ENCODE measurements around the gene VRK1.
"Not testable (repeated sequence)": the region's sequence is repeated elsewhere in the genome, so short reads cannot be mapped to it uniquely, and the experiment has no call there.

Gene VRK1, protein sequence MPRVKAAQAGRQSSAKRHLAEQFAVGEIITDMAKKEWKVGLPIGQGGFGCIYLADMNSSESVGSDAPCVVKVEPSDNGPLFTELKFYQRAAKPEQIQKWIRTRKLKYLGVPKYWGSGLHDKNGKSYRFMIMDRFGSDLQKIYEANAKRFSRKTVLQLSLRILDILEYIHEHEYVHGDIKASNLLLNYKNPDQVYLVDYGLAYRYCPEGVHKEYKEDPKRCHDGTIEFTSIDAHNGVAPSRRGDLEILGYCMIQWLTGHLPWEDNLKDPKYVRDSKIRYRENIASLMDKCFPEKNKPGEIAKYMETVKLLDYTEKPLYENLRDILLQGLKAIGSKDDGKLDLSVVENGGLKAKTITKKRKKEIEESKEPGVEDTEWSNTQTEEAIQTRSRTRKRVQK

DNA sequence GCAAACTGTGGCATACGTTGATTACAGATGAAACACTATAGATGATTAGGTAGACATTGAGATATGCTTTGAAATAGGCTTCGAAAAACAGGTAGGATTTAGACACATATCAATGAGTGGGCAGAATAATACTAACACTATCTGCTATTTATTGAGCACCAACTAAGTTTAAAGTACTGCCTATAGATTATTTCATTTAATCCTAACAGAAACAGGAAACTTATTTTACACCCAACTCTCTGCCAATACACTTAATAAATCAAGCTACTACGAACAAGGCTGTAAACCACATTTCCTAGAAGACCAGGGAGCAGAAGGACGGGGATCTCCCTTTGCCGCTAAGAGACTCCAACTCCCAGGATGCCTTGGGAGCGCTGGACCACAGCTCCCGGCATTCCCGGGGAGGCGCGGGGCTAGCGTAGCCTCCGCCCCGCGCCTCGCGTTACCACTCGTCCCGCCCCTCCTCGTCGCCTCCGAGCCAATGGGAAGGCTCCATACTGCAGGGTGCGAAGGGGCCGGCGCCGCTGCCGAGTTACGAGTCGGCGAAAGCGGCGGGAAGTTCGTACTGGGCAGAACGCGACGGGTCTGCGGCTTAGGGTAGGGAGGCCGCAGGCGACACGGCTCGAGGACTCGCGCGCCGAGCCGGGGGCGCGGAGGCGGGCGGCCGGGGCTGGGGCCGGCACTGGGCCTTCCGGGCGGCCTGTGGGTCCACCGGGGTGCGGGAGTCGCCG lies at the start of gene VRK1:
TSS of gene VRK1 (plus strand) at position 532 of the 731 bp plus-strand sequence. CDS start 36,090 bp downstream, outside the sequence.
- peak; percentile 89 for DNase-seq (ENCODE audit: low read depth in 2 of 2)

DNA sequence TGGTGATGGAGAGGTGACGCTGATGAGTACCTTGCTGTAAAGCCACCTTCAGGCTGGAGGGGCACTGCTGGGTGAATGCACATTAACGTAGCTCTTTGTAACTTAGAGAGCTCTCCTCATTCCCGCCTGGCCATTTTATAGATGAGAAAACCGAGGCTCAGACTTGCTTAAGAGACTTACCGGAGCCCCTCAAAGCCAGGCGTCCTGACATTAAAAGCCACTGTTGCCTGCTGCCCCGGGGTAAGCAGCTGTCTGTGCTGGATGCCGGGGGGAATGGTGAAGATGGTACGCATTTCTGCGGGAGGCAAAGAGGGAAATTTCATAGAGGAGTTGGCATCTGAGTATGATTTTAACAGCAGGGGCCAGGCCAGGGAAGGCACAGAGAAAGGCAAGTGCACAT lies 49.6 kb upstream of the VRK1 start:
- DNase-seq (ENCODE audit: low read depth in 2 of 2), result no peak

DNA sequence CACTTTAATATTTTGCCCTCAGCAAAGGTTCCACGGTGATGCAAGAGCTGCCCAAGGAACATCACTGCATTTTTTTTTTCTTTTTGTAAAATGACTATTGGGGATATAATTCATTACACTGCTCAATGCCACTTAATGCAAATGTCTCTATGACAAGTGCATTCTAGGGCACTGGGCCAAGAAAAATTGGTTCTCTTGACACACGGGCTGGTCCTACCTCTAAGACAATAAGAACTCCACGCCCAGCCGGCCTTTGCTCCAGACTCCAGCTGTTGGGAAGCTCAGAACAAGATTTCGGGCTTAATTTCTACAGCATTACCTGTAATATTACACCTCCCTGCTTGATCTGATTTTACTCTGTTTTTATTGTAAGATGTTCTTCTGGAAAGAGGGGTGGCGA lies 48.8 kb upstream of the VRK1 start:
- no peak for DNase-seq (ENCODE audit: low read depth in 2 of 2)

DNA sequence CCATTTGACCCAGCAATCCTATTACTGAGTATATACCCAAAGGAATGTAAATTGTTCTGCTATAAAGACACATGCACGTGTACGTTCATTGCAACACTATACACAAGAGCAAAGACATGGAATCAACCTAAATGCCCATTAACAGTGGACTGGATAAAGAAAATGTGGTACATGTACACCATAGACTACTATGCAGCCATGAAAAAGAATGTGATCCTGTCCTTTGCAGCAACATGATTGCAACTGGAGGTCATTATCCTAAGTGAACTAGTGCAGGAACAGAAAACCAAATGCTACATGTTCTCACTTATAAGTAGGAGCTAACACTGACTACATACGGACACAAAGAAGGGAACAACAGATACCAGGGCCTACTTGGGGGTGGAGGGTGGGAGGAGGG lies 45.7 kb upstream of the VRK1 start:
- DNase-seq (ENCODE audit: low read depth in 2 of 2), result no peak

DNA sequence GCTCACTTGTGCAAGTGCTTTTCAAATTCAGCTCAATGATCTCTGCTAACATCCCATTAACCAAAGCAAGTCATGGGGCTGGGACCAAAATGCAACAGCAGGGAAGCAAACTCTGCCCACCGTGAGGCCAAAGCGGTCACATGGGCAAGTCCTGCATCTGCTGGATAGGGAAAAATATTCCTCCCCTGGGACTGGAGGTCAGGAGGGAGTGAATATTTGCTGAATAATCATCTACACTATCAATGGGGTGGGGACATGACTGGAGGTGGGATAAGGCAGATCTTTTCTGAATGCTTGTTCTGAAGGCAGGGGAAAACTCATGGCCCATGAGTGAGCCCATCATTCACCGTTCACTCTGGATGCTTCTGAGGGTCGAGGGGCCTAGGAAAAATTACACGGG lies 45.1 kb upstream of the VRK1 start:
- DNase-seq (ENCODE audit: low read depth in 2 of 2), result no peak

DNA sequence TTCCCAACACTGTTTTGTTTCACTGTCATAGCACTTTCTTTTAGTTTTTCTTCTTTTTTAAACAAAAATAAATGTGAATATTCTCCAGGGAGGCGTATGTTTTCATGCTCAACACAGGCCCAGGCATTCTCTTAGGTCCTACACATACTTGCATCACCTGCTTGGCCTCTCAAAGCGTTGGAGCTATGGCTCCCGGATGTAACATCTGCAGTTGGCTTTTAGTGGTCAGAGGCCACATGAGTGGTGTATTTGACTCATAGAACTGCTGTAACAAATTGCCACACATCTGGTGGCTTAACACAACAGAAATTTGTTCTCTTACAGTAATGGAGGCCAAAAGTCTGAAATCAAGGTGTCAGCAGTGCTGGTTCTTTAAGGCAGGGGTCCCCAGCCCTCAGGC lies 44.6 kb upstream of the VRK1 start:
- DNase-seq (ENCODE audit: low read depth in 2 of 2), result no peak

DNA sequence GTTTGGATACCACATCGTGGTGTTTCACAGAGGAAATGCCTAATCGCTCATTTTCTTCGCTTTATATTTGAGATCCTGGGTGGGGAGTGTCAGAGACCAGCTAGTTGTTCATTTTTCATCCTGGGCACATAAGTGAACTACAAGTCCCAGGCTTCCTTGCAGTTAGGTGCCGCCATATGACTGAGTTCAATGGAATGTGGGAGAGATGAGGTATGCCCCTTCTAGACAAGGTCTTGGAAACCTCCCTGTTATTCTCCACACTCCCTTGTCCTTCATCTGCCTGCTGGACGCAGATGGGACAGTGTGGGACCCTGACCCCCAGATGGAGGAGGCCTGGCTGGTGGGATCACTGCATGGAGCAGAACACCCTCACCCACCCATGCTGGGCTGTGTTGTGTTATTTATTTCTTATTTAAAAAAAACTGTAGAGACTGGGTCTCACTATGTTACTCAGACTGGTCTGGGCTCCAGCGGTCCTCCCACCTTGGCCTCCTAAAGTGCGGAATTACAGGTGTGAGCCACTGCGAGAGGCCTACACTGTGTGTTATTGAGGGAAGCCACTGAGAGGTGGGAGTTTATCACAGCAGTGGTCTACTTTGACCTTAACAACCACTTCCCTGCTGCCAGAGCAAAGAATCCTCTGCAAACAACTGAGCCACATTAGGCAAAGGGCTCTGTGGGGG lies 42.9 kb upstream of the VRK1 start:
- DNase-seq (ENCODE audit: low read depth in 2 of 2), result no peak

DNA sequence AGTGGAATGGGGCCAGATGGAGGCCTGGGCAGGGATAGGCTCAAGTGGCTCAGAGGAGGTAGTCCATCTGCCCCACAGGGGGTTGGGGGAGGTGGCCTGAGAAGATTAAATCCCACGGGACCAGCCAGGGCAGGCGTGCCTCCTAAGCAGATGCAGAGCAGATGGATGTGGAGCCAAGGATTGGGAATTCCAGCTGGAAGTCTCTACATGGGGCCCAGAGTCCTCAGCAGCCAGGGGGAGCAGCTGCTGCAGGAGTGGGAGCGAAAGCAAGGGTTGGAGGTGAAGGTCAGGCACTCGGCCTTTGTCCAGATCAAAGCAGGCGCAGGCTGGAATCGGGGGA lies 42.4 kb upstream of the VRK1 start:
- DNase-seq (ENCODE audit: low read depth in 2 of 2), result no peak

DNA sequence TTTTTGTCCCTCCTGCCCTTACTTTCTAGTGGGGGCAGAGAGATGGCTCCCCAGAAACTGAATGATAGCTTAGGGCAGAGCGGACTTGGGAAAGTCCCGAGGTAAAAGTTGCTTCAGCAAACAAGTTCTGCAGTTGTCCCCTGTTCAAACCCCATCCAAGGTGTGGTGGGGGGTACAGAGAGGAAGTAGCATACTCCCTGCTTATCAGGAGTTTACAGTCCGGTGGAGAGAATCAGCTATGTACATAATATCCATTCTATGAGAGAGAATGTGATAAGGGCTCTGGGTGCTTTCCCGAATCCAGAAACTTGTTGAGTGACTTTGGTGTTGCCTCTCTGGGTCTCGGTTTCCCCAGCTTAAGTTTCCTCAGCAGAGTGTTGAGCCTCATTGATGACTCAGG lies 40.4 kb upstream of the VRK1 start:
- DNase-seq (ENCODE audit: low read depth in 2 of 2), result no peak

DNA sequence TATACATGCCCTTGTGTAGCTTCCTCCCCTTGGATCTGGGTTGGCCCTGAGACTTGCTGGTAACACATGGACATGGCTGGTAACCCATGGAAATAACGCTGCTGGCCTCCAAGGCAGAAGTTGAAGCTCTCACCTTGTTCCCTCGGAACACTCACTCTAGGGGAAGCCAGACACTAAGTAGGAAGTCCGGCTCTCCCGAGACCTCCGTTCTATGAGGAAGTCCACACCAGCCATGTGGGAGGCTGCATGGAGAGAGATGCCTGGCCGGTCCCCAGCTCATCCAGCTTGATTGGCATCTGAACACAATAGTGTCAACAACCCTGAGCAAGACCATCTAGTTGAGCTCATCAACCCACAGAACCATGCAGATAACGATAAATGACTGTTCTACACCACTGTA lies 39.7 kb upstream of the VRK1 start:
- no peak for DNase-seq (ENCODE audit: low read depth in 2 of 2)

DNA sequence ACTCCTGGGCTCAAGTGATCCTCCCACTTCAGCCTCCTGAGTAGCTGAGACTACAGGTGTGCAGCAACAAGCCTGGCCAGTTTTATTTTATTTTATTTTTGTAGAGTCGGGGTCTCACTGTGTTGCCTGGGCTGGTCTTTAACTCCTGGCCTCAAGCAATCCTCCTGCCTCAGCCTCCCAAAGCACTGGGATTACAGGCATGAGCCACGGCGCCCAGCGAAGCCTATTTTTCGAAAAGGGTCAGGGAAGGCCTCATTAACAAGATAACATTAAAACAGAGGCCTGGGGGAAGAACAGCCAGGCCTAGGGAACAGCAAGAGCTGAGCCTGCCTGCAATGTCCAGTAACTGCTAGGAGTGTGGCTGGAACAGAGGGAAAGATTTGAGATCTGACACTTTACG lies 36.1 kb upstream of the VRK1 start:
- DNase-seq (ENCODE audit: low read depth in 2 of 2), result no peak

DNA sequence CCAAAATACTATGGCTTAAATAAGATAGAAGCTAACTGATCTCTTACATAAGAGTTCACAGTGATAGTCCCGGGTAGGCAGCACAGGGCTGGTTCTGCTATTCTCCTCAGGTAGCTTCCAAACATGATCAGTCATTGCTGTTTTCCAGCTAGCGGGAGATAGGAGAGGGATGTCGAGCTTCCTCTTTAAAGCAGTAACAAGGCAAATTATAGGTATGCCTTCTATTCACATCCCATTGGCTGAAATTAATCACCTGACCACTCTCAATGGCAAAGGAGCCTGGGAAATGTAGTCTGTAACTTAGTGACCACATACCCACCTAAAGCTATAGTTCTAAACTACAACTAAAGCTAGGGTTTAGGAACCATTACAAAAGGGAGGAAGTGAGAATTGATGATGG lies 34.5 kb upstream of the VRK1 start:
- no peak for DNase-seq (ENCODE audit: low read depth in 2 of 2)

DNA sequence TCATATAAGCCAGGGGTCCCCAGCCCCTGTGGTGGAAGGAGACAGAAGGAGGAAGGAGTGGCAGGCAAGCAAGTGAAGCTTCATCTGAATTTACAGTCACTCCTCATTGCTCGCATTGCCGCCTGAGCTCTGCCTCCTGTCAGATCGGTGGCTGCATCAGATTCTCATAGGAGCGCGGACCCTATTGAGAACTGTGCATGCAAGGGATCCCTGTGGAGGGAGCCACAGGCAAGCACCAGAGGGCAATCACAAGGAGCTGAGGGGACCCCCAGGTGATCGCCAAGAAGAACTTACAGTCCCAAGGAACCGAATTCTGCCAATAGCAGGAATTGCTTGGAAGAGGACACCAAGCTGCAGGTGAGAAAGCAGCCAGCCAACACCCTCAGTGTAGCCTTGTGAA lies 33.2 kb upstream of the VRK1 start:
- DNase-seq (ENCODE audit: low read depth in 2 of 2), result no peak

DNA sequence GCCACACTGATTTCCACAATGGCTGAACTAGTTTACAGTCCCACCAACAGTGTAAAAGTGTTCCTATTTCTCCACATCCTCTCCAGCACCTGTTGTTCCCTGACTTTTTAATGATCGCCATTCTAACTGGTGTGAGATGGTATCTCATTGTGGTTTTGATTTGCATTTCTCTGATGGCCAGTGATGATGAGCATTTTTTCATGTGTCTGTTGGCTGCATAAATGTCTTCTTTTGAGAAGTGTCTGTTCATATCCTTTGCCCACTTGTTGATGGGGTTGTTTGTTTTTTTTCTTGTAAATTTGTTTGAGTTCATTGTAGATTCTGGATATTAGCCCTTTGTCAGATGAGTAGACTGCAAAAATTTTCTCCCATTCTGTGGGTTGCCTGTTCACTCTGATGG lies 32.0 kb upstream of the VRK1 start:
- not testable (repeated sequence) for DNase-seq (ENCODE audit: low read depth in 2 of 2)

DNA sequence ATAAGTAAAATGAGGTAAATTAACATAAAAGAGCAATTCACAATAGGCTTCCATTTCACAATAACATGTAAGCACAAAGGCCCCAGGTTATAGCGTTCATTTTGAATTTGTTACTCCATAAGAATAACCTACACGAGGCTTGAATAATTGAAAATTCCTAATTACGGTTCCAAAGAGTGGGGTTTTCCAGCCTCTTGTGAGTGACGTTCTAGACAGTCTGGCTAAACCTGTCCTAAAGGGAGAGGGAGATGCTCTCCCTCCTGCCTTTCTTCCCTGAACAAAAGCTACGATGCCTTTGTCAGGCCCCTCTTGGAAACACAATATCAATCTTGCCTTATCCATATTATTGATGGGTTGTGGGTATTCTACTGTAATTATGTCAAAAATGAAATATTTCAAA lies 24.3 kb upstream of the VRK1 start:
- DNase-seq (ENCODE audit: low read depth in 2 of 2), result no peak

DNA sequence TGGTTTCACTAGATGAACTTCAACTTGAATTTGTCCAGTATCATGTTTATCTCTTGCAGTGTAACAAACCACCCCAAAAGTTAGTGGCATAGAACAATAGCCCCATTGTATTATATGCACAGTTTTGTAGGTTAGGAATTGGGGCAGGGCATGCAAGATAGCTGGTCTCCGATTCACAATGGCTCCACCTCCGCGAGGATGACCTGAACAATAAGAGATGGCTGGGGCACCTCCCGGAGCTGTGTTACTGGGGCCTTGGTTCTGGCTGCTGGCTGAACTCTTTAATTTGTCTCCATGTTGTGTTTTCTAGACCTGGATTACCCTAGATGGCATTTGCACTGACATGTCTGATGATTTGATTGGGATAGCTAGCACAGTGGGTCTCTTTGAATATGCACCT lies 20.4 kb upstream of the VRK1 start:
- no peak for DNase-seq (ENCODE audit: low read depth in 2 of 2)

DNA sequence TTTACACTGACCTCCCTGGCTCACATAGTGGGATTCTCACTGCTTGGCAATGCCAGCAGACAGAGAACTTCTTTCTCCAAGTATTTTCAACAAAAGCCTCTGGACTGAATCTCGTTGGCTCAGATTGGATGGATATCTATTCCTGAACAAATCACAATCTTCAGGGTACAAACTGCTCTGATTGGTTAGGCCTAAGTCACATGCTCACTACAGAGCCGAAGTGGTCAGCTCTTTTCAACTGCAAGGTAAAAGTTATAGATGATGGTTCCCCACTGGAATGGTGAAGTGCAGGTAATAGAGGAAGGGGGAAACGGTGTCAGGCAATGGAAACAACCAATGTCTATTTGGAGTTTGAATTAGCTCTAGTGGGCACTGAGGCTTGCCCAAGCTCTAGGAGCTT lies 16.7 kb upstream of the VRK1 start:
- no peak for DNase-seq (ENCODE audit: low read depth in 2 of 2)

DNA sequence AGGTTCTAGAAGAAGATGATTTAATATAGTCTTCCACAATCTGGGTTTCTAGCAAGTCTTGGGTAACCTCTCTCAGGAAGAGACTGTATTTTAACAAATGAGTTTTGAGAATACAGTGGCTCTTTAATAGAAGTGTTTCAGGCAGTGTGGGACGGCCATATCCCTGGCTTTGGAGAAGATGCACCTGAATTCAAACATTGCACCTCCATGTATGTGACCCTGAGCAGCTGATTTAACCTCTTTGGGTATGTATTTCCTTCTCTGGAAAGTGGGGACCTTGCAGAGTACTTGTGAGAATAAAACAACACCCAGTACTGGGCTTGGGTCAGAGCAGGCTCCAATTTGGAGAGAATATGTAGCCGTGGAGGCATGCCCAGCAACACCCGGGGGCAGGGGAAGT lies 15.8 kb upstream of the VRK1 start:
- no peak for DNase-seq (ENCODE audit: low read depth in 2 of 2)

DNA sequence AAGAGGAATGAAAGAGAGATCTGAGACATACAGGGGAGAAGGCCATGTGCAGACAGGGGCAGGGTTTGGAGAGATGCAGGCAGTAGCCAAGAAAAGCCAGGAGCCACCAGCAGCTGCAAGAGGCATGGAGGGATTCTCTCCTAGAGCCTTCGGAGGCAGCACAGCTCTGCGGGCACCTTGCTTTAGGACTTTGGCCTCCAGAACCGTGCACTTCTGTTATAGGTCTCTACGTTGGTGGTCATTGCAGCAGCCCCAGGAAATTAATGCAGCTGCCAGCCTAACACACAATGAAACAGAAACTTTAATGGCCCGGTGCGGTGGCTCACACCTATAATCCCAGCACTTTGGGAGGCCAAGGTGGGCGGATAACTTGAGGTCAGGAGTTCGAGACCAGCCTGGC lies 14.7 kb upstream of the VRK1 start:
- no peak for DNase-seq (ENCODE audit: low read depth in 2 of 2)

DNA sequence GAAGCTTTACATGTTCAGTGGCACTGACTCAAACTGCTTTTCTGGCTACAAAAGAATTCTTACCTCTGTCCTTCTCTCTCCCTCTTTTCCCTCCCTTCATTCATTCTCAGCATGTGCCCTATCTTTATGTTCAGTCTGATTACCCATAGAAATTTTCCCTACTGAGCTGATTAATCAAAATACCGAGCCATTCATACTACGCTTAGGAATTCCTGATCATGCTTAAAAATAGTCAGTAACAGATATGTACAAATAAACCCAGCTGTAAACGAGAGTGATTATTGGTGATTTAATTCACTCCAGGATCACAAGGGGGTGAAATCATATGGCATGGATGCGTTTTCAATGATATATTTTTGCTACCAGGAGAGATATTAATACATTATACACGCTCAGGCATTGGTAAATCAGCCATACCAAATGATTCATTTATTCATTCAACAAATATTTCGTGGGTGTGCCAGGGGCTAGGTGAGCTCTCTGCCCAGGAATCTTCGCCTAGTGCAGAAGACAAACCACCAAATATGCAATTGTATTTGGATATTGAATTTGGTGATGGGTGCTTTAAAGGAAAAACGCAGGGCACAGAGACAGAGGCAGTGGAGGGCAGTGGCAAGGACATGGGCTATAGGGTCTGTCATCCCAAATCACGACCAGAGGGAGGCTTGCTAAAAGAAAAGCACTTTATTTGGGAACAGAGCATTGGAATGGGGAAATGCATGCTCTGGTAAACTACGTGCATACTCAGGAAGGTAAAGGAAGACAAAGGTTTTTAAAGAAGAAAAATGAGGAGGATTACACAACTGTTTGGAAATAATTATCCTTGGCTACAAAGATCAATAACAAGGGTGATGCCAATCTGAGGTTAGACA lies 13.9 kb upstream of the VRK1 start:
- DNase-seq (ENCODE audit: low read depth in 2 of 2), result no peak

DNA sequence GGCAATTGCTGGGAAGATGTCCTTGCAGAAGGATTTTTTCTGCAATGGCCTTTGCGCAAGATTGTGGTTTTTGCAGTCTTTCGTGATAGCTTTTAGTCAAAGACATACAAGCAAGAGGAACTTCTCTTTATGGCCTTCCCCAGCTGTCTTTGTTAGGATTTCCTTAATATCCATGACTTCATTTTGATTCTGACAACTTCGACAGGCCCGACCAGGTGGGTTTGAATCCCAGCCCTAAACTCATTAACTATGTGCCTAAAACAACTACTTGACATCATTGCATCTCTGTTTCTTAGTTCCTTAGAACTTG lies 13.3 kb upstream of the VRK1 start:
- no peak for DNase-seq (ENCODE audit: low read depth in 2 of 2)

DNA sequence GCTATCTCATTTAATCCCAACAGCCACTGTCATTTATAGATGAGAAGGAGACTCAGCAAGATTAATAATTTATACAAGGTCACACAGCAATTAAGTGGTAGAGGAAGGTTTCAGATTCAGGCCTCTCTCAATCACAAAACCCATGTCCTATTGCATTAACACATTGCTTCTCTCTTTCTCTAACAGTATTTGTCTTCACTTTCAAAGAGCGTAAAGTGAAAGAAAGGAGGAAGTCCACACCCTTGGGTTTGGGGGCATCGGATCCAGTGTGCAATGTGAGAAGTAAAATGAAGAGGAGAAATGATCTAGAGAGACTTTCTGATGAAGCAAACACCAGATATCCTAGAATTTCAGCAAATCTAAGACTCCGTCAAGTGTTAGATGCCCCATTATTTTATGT lies 7.0 kb upstream of the VRK1 start:
- no peak for DNase-seq (ENCODE audit: low read depth in 2 of 2)
